HT1080 (cell line): ENCODE results near the gene MRTFA. TPM values are rescaled to one million over a fixed set of nuclear protein-coding genes. Genes with fewer than 3 reads are reported as not detected.
"Not testable (repeated sequence)": the region's sequence is repeated elsewhere in the genome, so short reads cannot be mapped to it uniquely, and the experiment has no call there.

Experiments used
- DNase-seq: peaks from one replicate; pipeline ENCODE4 v3.0.0-alpha.2; 2015; ENCODE audit warnings: low read depth
- total RNA-seq: library from RNA; depleted of rRNA; stranded (reverse); fragments of >200 nt; shearing (Covaris generic); gene quantifications from 2 replicates; pipeline ENCODE4 v1.2.3, GENCODE V29; 2014

Gene MRTFA
- total RNA-seq, 1 experiment from 2014 or later: 23.9 TPM

DNA sequence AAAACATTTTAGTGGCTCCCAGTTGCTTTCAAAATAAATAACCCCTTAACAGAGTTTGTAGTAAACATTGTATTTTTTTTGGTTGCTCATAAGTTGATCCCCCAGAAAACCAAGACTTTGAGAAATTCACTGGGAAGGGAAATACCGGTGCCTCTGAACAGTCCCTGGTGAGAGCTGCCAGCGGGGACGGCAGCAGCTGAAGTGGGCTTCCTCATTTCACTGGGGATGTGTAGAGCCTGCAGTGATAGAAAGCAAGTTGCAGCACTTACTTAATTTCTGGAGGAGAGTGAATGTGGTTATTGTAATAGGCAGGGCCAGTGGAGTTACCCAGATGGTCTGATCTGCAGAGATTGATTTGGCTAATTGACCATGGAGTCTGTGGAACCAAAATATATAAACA lies 24.2 kb upstream of the MRTFA start:
- no peak for DNase-seq

DNA sequence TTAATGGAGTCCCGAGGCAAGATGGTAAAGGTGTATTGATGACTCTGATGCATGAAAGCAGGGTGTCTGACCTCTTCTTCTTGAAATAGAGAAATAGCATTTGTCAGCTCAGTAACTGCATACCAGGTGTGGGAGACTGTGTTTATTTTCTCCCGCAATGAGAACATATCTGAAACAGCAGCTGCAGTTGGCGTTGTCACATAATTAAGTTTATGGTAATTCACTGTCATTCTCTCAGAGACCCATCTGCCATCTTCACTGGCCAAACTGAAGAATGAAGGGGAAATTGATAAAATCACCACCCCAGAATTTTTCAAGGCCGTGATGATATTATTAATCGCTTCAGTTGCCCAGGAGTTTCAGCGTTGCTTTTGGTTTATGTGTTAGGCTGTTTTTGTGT lies 22.6 kb upstream of the MRTFA start:
- no peak for DNase-seq

DNA sequence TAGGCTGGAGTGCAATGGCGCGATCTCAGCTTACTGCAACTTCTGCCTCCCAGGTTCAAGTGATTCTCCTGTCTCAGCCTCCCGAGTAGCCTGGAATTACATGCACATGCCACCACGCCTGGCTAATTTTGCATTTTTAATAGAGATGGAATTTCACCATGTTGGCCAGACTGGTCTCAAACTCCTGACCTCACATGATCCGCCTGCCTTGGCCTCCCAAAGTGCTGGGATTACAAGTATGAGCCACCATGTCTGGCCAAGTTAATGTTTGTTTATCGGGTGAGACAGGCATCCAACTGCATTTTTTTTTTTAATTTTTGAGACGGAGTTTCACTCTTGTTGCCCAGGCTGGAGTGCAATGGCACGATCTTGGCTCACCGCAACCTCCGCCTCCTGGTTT lies 20.1 kb upstream of the MRTFA start:
- not testable (repeated sequence) for DNase-seq

DNA sequence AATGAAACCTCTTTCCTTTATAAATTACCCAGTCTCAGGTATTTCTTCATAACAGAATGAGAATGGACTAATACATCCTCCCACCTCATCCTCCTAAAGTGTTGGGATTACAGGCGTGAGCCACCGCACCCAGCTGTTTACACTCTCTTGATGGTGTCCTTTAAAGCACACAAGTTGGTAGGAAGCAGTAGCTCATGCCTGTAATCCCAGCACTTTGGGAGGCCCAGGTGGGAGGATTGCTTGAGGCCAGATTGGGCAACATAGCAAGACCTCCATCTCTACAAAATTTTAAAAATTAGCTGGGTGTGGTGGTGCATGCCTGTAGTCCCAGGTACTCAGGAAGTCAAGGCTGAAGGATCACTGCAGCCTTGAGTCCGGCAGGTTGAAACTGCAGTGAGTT lies 19.4 kb upstream of the MRTFA start:
- DNase-seq: not testable (repeated sequence)

DNA sequence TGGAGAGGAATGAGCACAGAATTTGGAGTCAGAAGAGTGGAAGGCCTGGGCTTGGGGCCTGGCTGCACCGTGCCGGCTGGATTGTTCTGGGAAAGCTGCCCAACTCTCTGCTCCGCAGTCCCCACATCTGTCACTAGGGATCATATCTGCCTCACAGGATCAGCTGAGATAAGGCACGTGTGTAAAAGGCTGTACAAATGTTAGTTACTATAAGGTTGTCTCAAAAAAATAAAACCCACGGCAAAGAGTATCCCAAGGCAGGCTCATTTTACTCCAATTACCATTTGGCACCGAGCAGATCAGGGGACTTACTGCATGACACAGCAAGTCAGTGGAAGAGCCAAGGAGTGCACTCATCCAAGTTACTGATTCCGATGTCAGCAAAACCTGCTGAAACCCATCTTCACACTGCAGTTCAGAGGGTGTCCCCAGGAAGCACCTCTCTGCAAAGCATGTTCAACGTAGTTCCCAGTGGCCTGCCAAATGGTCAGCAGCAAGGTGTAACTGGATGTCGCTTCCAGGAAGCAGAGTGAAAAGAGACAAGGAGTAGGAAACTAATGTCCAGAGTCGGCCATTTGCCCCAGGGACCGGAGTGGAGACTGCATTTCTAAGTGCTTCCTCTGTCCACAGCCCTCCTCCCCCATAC lies 18.1 kb upstream of the MRTFA start:
- peak; percentile 15 for DNase-seq

DNA sequence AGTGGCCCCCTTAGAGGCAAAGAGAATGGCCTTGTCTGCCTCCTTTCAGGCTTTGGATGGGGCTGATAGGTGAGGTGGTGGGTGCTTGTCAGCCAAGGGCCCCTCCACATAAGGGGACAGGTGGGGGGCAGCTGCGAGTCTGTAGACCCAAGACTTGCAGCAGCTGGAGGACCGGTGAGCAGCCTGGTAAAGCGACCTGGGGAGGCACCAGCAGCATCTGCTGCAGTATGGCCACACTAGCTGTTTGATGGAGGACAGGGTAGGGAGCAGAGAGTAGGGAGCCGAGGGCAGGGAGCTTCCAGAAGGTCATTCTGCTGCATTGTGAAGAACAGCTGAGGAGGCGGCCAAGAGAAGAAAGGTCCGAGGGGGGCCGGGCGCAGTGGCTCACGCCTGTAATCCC lies 16.8 kb upstream of the MRTFA start:
- no peak for DNase-seq

DNA sequence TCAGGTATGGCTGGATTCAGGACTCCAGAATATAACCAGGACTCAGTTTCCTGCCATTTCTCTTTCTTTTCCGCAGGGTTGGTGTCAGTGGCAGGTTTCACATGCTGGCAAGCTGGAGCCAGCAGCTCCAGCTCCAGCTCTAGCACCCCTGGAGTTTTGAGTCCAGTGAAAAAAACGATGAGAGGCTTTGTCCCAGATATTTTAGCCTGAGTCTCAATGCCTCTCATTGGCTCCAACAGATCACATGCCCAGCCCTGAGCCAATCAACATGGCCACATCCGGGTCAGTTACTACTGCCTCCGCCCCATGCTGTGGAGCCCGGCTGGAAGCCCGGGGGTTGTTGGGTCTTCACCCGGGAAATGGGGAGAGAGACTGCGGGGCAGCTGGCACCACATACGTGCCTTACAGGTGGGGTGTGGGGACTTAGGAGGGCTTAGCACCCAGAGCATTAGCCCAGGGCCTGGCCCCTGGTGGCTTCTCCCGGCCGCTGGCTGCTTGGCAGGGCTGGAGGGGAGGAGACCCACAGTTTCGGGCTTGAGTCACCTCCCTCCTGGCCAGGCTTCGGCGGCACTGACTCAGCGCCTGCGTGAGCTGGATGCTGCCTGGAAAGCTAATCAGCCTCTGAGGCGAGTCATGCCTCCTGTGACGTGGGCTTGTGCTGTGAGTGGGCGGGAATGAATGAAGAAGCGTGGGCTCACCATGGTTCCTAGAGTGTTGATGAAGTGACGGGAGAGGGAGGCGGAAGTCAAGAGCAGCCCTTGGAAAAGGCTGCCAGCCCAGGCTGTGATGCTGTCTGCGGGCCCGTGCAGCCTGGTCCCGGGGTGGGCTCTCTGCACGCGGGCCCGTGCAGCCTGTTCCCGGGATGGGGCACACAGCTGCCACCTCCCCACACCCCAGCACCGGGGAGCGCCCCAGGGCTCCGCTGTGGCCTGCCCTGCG lies 15.3 kb upstream of the MRTFA start:
- DNase-seq: peak; percentile 98

DNA sequence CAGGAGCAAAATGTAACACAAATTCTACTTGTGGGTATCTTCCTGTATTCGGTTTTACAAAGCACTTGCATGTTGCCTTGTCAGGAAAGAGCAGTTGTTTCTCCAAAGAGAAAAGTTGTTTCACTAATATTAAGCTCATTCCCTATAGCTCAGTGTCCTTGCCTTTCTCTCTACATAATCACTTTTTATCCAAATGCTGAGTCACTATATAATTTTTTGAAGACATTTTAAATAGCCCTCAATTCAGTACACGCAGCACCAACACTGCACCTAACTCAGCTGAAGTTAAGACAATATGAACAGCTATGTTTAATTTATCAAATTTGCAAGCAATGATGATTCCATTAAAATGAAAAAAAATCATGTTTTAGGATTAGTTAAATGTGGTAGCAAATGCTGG lies 14.5 kb upstream of the MRTFA start:
- DNase-seq: no peak

DNA sequence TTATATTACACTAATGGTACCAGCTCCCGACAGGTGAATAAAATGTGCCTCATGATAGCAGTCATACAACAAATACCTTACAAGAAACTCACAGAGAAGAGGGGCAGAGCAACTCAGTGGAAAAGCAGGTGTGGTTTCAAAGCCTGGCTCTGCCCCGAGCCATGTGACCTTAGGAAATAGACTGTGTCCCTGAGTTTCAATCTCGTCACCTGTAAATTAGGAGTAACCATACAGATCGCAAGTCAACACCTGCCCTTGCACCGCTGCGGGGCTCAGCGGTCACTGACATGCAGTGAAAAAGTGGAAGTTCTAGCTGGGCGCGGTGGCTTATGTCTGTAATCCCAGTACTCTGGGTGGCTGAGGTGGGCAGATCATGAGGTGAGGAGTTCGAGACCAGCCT lies 11.9 kb upstream of the MRTFA start:
- no peak for DNase-seq

DNA sequence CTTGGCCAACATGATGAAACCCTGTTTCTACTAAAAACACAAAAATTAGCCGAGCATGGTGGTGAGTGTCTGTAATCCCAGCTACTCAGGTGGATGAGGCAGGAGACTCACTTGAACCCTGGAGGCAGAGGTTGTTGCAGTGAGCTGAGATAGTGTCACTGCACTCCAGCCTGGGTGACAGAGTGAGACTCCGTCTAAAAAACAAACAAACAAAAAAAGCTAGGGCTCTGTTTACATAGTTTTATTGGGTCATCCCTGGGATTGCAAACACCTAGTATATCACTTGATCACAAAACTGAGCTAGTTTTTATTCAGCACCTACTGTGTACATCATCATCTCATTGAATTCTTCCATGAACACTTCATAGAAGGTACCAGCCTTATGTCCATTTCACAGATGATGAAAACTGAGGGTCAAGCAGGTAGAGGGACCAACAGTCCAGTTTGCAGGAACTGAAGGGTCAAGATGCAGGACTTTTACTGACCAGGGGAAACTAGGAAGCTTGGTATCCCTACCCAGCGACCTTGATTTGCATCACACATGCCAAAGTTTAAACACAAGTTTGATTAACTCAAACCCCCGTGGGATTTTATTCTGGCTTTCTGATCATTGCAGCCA lies 9.2 kb upstream of the MRTFA start:
- no peak for DNase-seq

DNA sequence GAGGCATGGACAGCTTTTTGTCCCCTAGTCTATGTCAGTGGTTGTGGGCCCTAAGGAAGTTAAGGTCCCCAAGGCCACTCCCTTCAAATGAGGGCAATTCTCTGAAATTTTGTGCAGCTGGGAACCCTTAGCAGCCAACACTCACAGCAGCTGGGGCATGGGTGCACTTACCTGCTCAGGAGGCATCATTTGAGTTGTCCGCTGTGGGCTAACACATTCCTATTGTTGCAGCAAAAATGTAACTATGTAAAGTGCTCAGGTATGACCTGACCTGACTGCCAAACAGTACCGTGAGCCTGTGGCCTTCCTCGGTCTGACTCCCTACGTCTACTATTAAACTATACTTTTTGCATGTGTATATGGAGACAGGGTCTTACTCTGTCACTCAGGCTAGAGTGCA lies 5.8 kb upstream of the MRTFA start:
- no peak for DNase-seq

DNA sequence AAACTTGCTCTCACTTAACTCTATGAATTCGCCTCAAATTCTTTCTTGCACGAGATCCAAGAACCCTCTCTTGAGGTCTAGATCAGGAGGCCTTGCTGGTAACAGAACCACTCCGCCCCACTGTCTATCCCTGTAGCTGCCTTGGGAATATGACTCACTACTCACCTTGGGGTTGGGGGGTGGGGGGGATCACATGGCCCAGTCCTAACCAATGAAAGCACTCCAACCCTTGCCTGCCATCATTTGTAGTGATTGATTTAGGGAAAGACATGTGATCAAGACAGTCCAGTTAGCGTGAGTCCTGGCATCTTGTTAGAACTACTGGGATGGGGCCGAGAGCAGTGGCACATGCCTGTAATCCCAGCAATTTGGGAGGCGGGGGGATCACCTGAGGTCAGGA lies 4.8 kb upstream of the MRTFA start:
- DNase-seq: peak; percentile 26

DNA sequence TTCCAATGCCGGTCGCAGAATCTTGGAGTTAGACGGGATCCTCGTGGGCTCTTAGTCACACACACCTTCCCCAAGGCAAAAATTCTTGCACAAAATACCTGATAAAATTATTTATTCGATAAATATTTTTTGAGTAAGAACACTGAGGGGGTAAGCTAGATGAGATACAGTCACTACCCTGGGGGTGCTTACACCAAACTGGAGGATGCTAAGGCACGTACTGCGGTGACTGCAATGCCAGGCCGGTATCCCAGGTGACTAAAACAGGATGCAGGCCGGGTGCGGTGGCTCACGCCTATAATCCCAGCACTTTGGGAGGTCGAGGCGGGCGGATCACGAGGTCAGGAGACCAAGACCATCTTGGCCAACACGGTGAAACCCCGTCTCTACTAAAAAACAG lies 1.7 kb upstream of the MRTFA start:
- no peak for DNase-seq

DNA sequence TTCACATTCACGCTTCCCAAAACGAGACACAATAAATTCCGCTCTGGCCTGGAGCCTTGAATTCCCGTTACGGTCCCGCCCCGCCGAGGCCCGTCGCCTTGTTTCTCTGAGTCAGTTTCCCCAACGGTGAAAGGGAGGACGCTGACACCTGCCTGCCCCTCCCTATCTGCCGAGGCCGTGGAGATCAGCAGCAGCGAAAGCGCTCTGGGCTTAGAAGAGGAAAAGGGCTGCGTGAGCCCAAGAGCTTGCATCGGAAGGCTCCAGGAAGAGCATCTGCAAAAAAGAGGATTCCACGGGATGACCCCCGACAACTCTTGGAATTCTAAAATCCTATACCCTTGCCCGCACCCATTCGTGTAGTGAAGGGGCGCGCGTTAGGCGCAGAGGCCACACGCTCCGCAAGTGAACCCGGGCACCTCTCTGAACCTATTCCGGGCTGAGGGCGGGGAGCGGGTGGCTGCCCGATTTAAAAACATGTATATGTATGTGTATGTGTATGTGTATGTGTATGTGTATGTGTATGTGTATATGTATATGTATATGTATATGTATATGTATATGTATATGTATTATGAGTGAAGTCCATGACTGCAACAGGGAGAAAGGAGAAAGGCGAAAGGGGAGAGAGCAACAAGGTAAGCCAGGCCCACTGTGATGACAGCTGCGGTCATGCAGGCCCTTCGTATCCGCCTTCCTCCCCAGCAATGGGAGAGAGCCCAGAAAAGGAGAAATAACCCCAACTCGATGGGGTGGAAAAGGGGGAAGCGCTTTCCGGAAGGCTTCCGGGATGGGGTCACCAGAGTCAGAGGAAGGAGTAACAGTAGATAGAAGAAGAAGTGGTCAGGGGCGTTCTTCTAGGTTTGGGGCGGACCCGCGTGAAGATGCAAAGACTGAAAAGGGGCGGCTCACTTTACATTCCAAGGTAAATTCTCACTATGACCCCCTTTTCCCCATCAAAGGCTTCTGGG lies 948 bp upstream of the MRTFA start:
- DNase-seq: no peak

DNA sequence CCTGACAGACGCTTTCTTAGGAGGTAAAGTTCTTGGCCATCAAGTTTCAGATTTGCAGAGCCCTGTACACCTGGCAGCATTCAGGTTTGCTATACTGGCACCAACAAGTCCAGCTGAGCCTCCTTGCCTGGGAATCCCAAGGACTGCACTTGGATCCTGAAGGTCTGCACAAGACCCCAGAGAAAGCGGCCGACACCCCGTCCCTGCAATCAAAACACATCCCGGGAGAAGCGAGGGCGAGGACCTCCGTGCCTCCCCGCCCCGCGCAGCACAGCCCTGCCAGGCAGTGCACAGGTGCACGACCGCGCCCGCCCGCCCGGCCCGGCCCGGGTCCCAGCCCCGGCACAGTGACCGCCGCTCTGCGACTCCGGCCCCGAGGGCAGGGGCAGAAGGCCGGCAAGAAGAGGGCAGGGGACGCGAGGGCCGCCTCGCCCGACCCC lies 559 bp downstream of the MRTFA start:
- no peak for DNase-seq

DNA sequence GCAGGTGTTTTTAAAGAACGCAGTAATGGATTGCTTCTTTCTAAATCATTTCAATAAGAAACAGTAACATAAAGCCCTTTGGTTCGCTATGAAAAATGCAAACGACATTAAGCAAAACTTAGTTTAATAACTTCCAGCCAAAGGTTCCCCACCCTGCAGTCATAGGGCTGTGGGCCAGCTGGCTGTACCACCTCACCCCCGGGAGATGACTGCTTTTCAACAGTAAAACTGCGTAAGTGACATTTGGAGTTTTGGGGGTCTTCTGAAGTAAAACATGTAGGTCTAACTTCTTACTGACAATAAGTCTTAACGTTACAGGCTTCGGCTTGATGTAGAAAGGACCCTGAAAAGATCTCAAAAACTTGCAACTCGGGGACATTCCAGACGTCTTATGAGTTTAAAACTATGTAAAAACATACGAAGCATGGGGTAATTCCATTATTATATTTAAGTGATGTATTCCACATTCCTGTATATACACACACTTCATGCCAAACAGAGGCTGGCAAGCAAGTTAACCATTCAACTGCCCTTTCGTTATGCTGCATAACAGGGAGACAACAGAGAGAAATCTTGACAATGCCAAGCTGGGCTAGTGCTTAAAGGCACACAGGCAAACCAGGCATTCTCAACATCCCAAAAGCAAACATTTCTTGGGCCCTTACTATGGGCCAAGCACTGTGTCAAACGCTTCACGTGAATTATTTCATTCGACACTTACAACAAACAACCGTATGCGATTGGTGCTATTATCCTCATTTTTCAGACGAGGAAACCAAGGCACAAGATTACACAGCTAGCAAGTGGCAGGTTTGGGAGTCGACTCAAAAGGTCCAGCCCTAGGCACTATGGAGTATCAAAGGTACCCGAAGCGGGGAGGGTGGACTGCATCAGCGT lies 1.2 kb downstream of the MRTFA start:
- no peak for DNase-seq

DNA sequence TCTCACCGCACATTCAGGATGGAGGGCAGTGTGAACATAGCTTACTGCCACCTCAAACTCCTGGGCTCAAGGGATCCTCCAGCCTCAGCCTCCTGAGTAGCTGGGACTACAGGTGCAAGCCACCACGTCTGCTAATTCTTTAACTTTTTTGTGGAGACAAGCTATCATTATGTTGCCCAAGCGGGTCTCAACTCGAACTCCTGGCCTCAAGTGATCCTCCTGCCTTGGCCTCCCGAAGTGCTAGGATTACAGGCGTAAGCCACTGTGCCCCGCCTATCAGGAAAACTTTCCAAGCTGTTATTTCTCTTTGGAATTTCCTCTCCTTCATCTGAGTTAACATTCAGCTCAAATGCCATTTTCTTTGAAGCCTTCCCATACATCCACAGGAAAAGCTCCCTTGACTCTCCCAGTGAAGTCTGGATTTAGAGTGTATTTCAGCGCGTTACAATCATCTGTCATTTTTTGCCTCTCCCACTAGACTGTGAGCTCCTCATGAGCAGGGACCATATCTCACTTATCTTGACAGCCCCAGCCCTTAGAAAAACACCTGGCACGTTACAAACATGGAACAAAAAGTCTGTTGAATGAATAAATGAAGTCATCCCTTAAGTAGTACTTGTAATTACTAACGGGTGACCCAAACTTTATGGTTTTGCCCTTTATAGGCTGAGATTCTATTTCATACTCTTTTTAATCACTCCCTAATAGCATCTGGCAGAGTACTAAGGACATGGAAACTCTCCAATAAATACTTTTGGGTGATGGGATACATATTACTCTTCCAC lies 2.2 kb downstream of the MRTFA start:
- no peak for DNase-seq

DNA sequence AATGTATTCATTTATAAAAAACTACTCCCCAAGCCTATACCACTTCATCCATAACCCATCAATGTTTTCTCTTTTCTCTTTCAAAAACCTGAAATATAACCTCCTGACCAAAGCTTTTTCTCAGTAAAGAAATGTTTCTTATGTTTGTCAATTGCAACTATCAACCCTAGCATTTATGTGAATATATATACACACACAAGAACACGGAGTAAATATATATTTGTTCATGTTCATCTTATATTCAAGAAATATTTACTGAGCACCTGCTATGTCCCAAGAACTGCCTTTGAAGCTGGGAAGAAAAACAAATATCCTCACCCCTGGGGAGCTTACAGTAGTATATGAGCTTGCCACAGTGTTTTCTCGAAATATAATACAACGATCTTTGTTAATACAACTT lies 3.5 kb downstream of the MRTFA start:
- DNase-seq: no peak

DNA sequence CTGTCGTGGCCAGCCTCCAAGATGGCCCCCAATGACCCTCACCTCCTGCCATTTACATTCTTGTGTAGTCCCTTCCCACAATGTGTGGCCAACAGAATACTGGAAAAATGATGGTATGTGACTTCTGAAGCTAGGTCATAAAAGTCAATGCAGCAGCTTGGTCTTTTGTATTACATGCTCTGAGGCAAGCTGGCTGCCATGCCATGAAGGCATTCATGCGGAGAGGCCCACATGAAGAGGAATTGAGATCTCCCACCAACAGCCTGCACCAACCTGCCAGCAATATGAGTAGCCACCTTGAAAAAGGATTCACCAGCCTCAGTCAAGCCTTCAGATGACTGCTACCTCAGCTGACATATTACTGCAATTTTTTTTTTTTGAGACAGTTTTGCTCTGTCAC lies 4.6 kb downstream of the MRTFA start:
- no peak for DNase-seq
